ENCODE results near the gene SRPK3. TPM values are rescaled to one million over a fixed set of nuclear protein-coding genes. Genes with fewer than 3 reads are reported as not detected.

The SRPK3 gene
- total RNA-seq, 1 donor from 2014 or later: 4.5 TPM

DNA sequence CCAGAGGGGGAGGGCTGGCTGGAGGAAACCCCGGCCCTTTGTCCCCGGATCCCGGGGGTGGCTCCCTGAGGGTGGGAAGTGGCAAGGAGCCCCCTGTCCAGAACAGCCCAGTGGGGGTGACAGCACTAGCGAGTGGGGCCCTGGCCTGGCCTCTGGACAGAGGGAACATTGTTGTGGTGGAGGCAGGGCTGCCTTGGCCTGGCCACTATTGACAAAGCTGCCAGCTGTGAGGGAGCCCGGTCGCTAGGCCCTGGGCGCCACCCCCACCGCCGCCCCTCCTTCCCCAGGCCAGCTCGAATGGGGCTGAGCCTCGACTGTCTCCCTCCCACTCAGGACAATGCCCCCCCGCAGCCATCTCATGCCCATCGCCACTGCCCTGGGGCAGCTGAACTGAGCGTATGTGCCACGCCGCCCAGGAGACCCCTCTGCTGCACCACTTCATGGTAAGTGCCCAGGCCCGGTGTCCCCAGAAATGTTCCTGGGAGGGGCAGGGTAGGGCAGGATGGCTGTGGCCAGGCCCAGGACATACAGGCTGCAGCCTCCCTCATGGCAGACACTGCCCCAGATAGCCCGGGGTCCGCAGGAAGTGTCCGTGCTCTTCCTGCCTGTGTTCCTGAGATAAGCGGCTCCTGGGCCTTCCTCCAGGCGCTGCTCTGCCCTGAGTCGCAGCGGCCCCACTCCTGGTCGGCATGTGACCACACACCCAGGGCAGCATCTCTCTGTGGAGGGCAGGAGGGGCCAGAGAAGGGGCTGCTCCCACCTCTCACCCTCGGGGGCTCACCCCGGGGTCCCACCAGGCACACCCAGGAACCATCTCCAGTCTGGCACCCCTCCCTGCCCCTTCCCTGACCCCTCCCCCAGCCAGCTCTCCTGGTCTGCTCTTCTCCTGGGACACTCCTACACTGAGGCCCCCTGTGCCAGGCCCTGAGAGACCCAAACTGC is 15.4 kb upstream of the SRPK3 start:
- TF ChIP-seq CTCF (IDR thresholded peaks at IDR 0.05): no peak
- intact Hi-C loops (cut with DNase I): no loop called here
- H3K27ac ChIP-seq: peak overlapping the region; percentile 58 to 59
- H3K27me3 ChIP-seq: no peaks in the 10 kb centered on the region
- H3K4me3 ChIP-seq: peak overlapping the region; percentile 44 to 56
- no peaks in the 10 kb centered on the region for H3K9me3 ChIP-seq
- H3K4me1 ChIP-seq: peaks cover 0 to 8% of the 10 kb centered on the region in 2 donors
- no peak for DNase-seq (ENCODE audit: low spot score in 2 of 2)
- peaks cover under 1 to 3% of the 10 kb centered on the region in 2 donors for H3K36me3 ChIP-seq

DNA sequence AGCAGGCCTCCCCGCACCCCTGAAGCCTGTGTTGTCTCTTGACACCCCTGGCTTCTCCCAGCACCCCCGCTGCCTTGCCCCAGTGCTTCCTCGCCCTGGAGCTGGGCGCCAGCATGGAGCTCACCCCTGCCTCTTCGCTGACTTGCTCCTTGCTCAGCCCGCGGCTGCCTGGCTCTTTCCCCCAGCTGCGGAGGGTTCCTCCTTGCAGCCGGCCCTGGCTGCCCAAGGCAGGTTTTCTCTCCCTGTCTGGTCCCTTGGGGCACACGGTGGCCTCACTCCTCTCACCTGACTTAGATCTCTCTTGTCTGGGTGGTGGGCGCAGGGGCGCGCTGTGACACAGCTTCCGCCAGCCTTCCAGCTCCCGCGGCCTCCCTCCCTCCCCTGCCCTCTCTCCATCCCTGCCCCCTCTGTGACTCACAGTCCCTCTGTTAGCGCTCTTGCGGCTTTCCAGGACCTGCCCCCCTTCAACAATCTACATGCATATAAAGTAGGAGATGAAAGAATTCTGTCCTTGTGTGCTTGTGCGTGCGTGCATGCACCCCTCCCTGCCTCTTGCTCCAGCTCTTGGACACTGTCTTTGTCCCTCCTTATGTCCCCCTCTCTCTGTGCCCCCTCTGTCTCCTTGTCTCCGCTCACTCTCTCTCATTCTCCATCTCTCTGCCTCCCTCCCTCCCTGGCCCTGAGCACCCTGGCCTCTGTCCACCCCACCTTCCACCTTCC is 14.6 kb upstream of the SRPK3 start:
- DNase-seq (ENCODE audit: low spot score in 2 of 2): peak in 1 of 2 donors; percentile 7
- Histone ChIP-seq H3K27ac (peak overlapping the region; percentile 58 to 59), H3K4me3 (peak overlapping the region; percentile 44 to 56)

DNA sequence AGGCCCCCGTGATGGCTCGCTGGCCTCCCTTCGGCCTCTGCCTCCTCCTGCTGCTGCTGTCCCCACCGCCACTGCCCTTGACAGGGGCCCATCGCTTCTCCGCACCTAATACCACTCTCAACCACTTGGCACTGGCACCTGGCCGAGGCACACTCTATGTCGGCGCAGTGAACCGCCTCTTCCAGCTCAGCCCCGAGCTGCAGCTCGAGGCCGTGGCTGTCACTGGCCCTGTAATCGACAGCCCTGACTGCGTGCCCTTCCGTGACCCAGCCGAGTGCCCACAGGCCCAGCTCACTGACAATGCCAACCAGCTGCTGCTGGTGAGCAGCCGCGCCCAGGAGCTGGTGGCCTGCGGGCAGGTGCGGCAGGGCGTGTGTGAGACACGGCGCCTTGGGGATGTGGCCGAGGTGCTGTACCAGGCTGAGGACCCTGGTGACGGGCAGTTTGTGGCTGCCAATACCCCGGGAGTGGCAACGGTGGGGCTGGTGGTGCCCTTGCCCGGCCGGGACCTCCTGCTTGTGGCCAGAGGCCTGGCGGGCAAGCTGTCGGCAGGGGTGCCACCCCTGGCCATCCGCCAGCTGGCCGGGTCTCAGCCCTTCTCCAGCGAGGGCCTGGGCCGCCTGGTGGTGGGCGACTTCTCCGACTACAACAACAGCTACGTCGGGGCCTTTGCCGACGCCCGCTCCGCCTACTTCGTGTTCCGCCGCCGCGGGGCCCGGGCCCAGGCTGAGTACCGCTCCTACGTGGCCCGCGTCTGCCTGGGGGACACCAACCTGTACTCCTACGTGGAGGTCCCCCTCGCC is 13.8 kb upstream of the SRPK3 start:
- no peak overlapping the region for H3K4me3 ChIP-seq
- peaks cover 0 to 8% of the 10 kb centered on the region in 2 donors for H3K4me1 ChIP-seq
- no peaks in the 10 kb centered on the region for H3K27me3 ChIP-seq
- no peak overlapping the region for H3K27ac ChIP-seq
- intact Hi-C loops (cut with DNase I): no loop called here
- DNase-seq (ENCODE audit: low spot score in 2 of 2): peak in 1 of 2 donors; percentile 7
- TF ChIP-seq CTCF (IDR thresholded peaks at IDR 0.05): no peak
- H3K9me3 ChIP-seq: no peaks in the 10 kb centered on the region
- H3K36me3 ChIP-seq: peaks cover 5 to 8% of the 10 kb centered on the region in 2 donors

More for the DNA sequence above, 14.6 kb upstream of the SRPK3 start:
- intact Hi-C loops (cut with DNase I): no loop called here
- H3K36me3 ChIP-seq: peaks cover 5 to 8% of the 10 kb centered on the region in 2 donors
- H3K9me3 ChIP-seq: no peaks in the 10 kb centered on the region
- H3K27me3 ChIP-seq: no peaks in the 10 kb centered on the region
- peaks cover 0 to 8% of the 10 kb centered on the region in 2 donors for H3K4me1 ChIP-seq
- no peak for TF ChIP-seq CTCF (IDR thresholded peaks at IDR 0.05)

GRCh38 chrX:153767674-153768055 is 13.2 kb upstream of the SRPK3 start:
- H3K4me3 ChIP-seq: no peak overlapping the region
- no peak for TF ChIP-seq CTCF (IDR thresholded peaks at IDR 0.05)
- peaks cover 0 to 8% of the 10 kb centered on the region in 2 donors for H3K4me1 ChIP-seq
- H3K27me3 ChIP-seq: no peaks in the 10 kb centered on the region
- no peak for DNase-seq (ENCODE audit: low spot score in 2 of 2)
- H3K36me3 ChIP-seq: peaks cover 5 to 8% of the 10 kb centered on the region in 2 donors
- H3K9me3 ChIP-seq: no peaks in the 10 kb centered on the region
- H3K27ac ChIP-seq: no peak overlapping the region
- intact Hi-C loops (cut with DNase I): no loop called here

Measured in ascending aorta (tissue), 2 donors.